DMS 273 (cell line): ENCODE results near the gene MYB.
"Not testable (repeated sequence)": the region's sequence is repeated elsewhere in the genome, so short reads cannot be mapped to it uniquely, and the experiment has no call there.

Source experiments
- DNase-seq: peaks from one replicate; lab custom pipeline; 2025; ENCODE audit not compliant: unreplicated experiment; lab: John Stamatoyannopoulos, UW

MYB gene

DNA sequence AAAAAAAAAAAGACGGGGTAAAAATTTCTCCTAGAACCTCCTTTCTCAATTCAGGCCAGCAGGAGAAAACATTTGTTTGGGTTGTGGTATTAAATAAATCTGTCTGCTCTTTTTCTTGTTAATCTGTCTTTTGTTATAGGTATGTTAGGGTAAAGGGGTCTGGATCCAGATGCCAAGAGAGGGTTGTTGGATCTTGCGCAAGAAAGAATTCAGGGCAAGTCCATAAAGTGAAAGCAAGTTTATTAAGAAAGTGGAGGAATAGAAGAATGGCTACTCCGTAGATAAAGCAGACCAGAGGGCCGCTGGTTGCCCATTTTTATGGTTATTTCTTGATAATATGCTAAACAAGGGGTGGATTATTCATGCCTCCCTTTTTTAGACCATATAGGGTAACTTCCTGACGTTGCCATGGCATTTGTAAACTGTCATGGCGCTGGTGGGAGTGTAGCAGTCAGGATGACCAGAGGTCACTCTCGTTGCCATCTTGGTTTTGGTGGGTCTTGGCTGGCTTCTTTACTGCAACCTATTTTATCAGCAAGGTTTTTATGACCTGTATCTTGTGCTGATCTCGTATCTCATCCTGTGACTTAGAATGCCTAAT is 65.4 kb downstream of the MYB start:
- not testable (repeated sequence) for DNase-seq

DNA sequence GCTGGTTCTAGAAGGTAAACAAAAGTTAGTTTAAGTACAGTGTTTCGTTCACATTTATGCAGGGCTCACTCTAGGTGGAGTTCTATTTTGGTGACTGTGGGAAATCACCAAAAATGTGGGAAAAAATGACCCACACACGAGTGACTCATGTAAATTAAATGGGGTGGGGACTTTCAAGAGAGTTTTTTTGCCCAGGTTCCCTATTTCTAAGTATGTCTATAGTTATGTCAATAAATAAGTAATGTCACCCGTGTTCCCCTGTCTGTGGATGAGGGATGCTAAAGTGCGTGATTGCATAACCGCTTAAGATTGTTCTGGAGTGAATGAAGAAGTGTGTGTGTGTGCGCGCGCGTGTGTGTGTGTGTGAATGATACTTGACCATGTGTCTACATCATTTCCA is 69.1 kb downstream of the MYB start:
- no peak for DNase-seq

DNA sequence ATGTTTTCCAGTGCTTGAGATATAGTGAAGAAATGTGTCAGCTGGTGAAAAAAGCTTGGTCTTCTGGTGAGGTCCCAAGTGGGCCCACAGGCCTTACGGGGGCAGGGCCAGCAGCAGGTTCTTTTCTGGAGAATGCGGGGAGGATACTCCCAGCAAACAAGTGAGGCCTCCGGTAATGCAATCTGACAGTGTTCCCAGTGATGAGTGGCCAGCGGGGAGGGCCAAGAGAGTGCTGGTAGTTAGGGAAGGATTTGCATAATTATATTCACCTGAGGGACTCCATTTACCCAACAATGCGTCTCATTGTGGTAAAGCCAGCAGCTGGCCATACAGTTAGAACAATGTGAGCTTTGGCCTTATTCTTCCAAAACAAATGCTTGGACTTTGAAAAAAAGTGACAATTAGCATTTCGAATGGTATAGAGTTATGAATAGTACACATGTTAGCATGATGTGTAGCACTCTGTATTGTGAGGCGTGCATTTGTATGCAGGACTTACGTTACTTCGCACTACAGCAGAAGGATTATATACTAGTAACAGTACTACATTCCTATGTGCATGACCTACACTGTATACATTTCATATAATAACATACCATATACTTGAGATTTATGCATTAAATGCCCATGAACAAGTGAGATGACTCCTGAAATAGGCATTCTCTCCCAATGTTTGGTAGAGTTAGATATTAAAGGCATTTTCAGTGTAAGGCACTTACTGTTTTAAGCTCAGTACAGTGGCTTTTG is 69.8 kb downstream of the MYB start:
- no peak for DNase-seq

DNA sequence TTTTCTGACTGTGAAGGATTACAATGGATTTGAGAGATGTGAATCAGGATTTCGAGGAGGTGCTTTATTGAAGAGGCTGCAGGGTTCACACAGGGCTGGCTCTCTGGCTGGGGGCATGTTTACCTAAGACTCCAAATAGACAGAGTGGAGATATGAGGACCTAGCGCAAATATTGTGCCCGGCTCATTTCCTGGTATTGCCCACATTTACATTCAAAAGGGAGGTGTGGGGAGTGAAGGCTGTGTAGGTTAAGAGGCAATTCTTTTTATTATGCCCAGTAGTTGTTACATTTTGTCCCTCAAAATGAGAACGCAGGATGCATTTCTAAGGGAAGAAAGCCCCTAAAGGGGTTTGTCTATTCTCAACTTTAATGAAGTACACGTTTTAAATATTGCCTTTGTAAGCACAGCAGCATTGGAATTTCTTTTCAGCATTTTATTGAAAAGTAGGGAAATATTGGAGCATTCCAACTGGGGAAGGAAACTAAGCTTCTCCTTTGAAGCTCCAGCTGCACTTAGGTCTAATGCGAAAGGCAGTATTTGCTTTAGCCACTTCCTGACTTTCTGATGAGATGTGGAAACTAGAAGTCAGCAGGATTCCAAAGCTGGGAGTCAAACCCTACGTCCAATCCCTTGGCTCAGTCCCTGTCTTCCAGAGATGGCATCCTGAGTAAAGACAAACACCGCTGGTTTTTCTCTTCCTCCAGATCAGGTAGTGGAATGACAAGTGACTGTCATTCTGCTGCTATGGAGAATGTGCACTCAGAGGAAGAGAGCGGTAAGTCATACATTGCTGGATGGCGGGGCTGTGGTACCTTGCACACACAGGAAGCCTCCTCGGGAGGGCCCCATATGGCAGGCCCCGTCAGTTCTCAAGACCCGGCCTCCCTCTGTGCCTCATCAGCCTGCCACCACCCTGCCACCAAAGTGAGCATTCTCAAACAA is 70.7 kb downstream of the MYB start:
- DNase-seq = no peak

DNA sequence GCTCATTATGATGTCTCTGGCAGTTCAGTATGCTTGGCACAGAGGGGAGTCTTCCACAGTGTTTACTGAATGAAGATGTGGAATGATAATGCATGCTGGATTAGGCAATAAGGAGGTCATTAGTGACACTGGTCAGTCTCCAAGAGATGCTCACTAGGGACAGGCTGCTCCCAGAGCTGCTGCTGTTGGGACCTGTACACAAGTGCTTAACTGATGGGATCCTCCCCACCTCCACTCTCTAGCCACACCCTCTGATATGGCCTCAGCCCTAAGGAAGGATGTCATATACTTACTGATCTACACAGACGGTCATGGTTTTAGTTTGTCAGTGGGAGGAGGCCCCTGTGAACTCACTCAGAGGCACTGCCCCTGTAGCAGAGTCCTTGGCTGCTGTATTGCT is 73.4 kb downstream of the MYB start:
- DNase-seq = no peak

DNA sequence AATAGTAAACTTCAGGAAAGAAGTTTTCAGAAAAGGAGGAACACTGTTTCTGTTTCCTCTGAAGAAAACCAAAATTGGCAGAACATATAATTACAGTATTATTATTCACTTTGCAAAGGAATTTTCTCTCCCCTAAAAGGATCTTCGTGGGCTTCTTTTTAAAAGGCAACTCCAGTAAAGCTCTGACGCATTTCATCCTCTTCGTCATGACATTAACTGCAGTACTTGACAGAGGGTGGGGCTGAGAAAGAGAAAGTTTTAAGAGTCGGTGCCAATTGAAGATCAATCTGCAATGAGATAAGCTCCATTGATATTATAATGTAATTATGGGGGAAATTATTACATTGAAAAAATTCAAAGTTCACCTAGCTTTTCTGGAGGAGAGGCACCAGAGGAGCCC is 75.8 kb downstream of the MYB start:
- DNase-seq = no peak

DNA sequence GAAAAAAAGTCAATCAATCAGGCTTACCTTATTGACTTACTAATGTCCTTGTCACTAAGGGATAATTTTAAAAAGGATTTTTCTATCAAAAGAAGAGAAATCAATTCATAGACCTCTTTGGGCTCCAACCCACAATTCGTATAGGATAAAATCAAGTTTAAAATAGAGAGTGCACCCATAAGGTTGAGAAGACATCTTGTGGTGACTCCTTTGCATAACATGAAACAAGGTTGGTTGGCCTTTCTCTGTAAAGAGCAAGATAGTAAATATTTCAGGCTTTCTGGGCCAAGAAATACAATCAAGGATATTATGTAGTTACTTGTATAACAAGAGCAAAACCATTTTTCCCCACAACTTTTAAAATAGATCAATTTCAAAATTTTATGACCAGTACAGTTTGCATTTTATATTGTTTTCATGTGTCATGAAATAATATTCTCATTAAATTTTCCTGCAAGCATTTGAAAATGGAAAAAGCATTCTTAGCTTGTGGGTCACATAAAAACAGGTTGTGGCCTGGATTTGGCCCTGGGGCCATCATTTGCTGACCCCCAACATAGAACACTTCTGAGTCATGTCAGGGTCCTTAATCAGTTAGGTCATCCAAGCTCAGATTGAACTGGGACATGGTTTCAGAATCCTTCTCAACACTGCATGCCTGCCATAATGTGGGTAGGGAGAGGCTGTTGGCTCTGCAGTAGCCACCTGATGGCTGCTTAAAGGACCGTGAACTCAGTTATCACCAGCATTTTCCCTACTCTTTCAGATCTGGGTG is 76.7 kb downstream of the MYB start:
- peak; percentile 13 for DNase-seq

DNA sequence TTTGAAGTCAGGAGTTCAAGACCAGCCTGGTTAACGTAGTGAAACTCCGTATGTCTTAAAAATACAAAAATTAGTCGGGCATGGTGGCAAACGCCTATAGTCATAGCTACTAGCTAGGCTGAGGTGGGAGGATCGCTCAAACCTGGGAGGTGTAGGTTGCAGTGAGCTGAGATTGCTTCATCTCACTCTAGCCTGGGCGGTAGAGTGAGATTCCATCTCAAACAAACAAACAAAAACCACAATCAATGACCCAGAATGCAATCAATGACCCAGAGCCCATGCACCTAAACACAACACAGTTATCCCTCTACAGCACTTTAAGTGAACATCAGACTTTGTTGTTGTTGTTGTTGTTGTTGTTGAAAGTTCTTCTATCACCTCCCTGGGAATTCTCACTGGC is 77.9 kb downstream of the MYB start:
- DNase-seq = no peak

DNA sequence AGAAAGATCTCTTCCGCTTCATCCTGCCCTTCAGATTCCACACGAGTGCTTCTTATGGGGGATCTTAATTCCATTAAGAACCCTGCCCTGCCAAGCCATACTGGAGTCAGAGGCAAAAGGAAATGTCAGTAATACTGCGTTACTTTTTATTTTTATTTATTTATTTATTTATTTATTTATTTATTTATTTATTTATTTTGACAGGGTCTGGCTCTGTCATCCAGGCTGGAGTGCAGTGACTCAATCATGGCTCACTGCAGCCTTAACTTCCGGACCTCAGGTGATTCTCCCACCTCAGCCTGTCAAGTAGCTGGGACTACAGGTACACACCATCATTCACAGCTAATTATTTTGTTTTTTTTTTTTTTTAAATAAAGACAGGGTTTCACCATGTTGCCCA is 79.5 kb downstream of the MYB start:
- no peak for DNase-seq

DNA sequence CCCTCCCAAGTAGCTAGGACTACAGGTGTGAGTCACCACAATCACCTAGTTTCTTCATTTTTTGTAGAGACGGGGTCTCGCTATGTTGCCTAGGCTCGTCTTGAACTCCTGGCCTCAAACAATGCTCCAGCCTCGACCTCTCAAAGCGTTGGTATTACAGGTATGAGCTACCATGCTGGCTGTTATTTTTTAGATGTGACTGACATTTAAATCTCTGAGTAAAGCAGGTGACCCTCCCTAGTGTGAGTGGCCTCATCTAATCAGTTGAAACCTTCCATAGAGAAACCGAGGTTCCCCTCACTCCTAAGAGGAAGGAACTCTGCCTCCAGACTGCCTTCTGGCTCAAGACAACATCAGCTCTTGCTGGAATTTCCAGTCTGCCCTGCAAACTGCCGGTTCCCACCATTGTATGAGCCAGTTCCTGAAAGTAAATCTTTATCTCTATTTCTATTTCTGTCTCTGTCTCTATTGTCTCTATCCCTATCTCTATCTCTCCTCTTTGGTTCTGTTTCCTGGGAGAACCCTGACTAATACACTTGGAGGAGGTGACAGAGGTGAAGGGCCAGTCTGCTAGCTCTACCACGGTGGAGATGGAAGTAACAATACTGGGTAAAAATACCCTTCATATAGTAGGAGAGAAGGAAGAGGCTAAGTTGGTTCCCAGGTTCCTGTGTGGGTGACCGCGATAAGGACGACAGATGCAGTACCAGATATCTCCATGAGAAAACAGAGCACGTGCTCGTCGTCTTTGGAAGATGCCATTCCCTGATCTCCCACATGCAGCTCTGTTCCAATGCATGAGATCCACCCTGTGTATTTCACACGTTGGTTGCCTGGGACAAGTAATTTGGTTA is 81.0 kb downstream of the MYB start:
- DNase-seq = no peak

DNA sequence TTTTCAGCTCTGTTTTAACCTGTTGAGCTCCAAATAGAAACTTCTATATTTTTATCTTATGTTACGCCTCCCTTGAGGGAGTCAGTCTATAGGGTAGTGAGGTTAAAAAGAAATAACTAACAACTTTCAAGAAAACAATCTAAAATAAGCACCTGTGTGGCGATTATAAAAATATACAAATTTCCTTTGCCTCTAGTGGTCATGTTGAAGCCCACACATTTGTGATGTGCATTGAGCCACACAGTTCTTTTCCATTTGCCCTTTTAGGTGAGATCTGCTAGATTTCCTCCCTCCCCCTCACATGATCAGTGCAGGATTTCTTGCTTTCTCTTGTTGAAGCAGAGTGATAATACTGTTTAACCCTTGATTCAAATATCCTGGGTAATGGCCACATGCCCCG is 84.2 kb downstream of the MYB start:
- DNase-seq = no peak

DNA sequence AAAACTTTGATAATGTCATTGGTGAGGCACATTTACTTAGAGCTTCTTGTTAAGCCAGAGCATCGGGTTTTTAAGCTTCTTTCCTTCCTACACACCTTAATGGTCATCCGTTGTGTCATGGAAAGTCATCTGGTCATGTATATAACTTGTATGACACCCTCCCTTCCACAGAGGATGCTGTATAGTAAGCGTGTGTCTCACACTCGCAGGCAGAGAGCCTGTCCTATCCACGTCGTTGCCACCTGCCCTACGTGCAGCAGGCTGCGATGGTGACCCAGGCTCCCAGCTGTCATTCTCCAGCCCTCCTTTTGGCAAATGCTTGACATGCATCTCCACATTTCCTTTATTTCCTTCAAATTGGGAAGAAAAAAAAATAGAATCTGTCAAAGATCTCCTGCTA is 85.6 kb downstream of the MYB start:
- no peak for DNase-seq

DNA sequence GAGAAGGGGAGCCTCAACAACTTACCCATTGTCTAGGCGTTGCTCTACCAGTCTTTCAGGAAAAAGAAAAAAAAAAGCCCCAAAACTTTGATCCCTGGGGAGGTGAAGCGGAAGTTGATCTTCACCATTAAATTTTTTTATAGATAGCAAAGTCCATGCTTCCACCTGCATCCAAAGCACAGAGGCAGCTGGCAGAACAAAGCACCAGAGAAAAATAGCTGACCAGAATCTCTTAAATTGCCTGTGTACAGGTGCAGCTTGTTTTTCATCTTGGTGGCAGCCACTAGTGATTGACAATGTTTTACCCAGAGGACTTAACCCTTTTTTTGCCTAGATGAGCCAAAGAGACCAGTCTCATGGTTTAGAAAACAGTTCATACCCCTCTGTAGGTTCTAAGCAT is 86.0 kb downstream of the MYB start:
- DNase-seq = no peak

DNA sequence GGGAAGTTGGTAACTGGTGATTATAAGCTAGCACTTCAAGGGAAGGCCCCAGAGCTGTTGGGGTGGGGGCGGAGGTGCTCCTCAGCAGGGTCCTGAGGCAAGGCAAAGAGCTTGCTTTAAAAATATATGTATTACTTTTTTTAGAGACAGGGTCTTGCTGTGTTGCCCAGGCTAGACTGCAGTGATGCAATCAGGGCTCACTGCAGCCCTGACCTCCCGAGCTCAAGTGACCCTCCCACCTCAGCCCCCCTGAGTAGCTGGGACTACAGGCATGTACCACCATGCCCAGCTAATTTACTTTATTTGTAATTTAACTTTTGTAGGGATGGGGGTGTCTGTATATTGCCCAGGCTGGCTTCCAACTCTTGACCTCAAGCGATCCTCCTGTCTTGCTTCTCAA is 87.2 kb downstream of the MYB start:
- DNase-seq = no peak

DNA sequence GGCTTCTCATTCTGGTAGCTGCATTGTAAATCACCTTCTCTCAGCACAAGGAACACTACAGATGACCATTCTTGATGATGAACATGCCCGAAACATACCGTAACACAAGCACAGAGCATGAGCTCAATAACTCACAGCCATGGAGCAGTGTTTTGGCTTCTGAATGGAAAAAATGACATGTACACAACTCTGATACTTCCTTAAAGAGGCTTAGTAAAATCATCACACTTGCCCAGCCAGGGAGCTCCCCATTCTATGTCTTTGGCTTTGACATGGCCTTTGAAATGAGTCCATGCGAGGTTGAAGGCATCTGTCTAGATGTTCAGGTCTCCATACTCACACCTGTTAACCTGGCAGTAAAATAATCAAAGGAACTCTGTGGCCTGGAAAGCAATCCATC is 87.6 kb downstream of the MYB start:
- no peak for DNase-seq
